Glomerular visceral epithelial cell (primary cell): ENCODE measurements around the gene PAX5.

Source experiments
- DNase-seq: peaks from one replicate; pipeline ENCODE4 v3.0.0-alpha.2; 2016; ENCODE audit errors: extremely low spot score

The PAX5 gene

GRCh38 chr9:36961051-36961450 is 73.0 kb downstream of the PAX5 start:
- no peak for DNase-seq

DNA sequence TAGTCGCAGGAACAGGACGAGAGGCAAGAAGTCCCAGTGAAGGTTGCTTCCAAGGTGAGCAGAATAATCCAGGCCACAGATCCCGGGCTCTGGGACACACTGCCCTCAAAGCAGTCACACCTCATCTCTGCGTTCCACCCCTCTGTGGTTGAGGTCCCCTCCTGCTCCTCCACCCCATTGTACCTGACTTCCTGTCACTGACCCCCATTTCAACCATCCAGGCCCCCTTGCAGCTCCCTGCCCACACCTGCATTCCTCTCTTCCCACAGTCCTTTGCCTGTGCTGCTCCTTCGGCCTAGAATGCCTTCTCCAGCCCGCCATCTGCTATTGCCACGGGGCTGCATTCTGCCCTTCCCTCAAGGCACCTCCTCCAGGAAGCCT is 73.5 kb downstream of the PAX5 start:
- DNase-seq: no peak

DNA sequence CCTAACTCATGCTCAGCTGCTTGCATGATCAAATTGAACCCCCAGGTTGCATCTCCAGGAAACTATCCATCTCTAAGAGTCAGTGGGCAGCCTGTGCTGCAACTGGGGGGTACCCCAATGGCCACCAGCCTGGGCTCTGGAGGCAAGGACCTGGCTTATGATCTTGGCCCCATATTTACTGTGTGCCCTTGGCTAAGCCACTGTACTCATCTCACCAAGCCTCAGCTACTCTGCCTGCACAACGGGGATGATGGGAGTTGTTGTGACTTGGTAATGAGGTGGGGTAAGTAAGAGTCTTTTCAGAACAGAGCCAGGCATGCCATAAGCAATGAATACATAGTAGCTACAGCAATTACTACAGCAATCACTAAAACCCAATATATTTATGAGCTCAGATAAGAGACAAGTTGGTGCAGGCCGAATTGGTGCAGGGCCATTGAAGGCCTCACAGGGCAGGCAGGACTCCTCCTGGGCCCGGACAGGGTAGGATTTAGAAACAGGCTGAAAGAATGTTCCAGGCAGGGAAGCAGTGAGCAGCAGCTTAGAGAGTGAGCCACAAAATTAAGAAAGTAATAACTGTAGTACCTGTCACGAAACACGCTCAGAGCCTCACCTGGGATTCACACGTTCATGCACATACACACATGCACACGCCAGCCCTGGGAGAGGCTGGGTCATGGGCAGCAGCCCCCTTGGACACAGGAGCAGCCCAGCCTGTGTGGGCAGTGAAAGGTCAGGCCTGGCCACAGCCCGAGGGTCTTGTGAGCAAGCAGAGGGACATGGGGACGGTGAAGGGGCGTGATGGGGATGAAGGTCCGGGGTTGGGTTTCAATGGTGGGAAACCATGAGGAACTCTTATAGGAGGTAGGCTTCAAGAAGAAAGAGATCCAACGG is 74.1 kb downstream of the PAX5 start:
- no peak for DNase-seq

- DNase-seq: no peak
Observed at GRCh38 chr9:36956908-36957307, 77.2 kb downstream of the PAX5 start.

DNA sequence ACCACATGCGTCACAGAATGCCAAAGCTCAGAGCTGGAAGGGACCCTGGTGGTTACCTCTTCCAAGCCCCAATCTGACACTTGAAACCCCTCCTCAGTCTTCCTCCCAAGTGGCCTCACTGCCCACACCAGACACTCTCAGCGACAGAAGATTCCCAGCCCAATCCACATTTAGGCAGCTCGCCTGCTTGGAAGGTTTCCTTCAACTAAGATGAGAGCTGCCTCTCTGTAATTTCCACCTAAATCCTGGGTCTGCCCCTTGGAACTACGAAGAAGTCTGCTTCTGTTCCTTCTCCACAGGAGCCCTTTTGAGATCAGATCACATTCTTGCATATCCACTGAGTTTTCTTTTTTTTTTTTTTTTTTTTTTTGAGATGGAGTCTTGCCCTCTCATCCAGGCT is 83.7 kb downstream of the PAX5 start:
- DNase-seq: no peak

- DNase-seq: no peak
Observed at GRCh38 chr9:36949466-36949865, 84.6 kb downstream of the PAX5 start.

DNA sequence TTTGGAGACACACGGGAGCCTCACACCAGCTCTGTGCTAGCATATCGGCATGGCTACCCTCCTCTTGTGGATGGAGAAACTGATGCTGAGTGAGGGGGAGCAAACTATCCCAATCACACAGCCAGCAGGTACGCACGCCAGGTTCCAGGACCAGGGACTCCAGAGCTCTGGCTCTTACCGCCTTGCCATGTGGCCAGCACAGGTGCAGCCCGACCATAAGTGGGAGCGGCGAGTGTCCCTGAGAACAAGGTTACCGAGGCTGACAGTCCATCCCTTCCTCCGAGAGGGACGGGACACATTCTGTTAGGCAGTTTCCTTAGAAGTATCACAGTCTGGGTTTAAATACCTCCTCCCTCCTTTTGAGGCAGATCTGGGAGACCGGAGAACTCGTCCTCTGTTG is 86.0 kb downstream of the PAX5 start:
- no peak for DNase-seq

DNA sequence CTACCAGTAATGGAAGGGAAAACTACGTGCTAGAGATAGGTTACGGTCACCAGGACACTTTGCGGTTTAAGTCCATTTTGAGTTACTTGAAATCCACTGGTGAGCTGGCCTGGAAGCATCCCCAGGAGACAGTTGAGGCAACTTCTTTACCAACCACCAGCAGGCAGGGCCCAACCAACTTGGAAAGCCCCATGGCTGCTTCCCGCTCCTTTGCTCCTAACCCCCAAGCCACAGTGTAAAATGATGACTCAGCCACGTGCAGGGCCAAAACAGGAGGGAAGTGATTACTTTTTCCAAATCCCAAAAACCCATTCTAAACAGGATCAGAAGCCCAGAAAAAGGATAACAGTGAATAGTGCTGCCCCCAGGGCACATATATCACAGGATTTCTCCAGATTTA is 87.4 kb downstream of the PAX5 start:
- DNase-seq: peak; percentile 22

- DNase-seq: no peak
Observed at GRCh38 chr9:36945999-36946398, 88.1 kb downstream of the PAX5 start.

DNA sequence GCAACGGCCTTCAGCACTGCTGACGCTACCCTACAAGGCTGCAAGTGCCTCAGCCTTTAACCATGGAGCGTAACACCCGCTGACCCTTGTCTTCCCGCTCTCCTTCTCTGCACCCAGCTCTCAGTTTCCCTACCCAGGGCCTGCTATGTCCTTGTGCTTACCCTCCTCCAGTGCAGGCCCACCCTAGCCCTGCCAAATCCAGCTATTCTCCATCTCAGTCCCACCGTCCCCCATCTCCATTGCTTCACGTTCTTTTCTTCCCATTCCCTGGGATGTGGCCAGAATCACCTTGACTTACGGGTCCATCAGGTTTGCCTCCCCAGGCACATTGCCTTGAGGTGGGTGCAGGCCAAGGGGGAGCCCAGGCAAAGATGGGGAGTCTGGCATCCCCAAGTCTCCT is 91.2 kb downstream of the PAX5 start:
- DNase-seq: no peak

GRCh38 chr9:36941441-36941840 is 92.6 kb downstream of the PAX5 start:
- DNase-seq: no peak

- DNase-seq: no peak
Observed at GRCh38 chr9:36940881-36941280, 93.2 kb downstream of the PAX5 start.

- DNase-seq: no peak
Observed at GRCh38 chr9:36940500-36940853, 93.6 kb downstream of the PAX5 start.

- DNase-seq: no peak
Observed at GRCh38 chr9:36939655-36940499, 94.2 kb downstream of the PAX5 start.

- no peak for DNase-seq
Observed at GRCh38 chr9:36939214-36939613, 94.9 kb downstream of the PAX5 start.

GRCh38 chr9:36938617-36939016 is 95.5 kb downstream of the PAX5 start:
- no peak for DNase-seq

- DNase-seq: no peak
Observed at GRCh38 chr9:36937951-36938350, 96.1 kb downstream of the PAX5 start.

DNA sequence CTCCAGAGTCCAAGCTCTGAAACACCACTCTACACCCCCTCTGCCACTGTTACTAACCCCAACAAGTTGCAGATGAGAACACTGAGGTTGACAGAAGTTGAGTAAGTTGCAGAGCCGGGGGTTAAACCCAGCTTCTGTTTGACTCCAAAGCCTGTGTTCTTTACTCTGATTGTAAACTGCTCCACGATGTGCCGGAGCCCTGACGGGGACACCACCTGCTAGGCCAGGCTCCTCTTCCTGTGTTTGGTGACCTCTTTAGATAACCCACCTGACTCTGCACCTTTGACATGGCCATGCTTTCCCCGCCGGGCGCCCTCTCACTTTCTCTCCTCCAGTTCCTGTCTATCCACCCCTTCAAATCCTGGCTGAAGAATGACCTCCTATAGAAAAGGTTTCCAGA is 96.7 kb downstream of the PAX5 start:
- no peak for DNase-seq

DNA sequence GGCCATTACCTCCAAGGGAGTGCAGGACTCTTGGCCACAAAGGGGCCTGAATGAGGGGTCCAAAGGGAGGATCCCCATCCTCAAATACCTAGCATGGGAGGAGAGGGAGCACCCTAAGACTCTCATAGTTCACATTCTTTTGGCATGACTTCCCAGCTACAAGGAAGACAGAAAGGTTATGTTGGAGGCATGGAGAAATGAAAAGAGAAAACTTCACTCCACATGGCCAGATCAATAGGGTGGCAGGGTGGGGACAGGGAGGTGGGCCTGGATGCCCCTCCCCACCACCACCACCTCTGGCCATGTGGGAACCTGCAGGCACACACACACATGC is 97.6 kb downstream of the PAX5 start:
- DNase-seq: no peak

DNA sequence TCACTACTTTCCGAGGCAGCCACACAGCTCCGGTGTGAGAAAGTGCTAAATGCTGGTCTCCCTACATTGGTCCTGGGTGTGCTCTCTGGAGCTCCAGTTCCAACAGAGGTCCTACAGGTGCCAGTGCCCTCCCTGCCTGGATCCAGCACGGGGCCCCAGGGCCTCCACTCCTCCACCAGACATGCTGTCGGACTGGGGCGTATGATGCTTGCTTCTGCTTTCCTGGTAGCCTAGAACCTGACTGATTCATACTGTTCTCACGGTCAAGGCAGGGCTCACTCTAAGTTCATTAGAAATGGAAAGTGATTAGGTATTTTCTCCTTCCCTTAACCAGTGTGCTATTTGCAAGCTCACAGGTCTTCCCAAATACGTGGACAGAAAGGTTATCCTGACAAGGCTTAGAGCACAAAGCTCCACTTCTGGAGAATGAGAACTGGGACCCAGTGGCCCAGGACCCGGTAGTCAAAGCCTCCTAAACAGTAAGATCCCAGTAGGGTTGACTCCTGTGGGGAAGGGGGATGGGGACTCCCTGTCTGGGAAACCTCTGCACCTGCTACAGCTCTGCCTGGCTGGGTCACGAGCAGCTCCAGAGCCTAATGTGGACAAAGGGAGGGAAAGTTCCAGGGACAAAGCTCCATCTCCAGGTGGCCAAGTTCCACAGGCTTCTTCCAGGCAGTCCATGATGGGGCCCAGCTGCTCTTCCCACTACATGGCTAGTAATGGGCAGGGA is 98.1 kb downstream of the PAX5 start:
- DNase-seq: no peak

GRCh38 chr9:36935332-36935731 is 98.7 kb downstream of the PAX5 start:
- no peak for DNase-seq

DNA sequence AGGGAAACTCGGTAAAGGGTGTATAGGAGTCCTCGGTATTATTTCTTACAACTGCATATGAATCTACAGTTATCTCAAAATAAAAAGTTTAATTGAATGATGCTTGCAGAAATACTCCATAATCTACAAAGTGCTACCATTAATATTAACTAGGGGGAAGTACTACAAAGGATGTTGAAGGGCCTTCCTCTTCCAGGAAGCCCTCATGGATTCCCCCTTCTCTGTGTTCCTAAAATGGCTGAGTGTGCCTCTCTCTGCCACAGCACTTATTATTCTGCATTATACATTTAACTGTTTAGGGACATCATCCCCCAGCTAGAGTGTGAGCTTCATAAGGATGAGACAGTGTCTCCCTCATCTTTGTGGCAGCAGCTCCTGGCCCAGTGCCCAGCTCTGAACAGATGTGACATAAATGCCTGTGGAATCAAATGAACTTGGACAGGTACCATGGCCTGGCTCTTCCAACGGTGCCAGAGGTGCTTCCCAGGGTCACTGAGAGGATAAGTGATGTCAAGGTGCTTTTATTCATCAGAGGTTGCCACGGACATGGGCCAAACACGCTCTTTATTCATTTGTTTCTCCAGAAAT is 99.5 kb downstream of the PAX5 start:
- no peak for DNase-seq
